Muscle layer of colon (tissue), 2 donors: ENCODE data around the gene PRPF31.
A peak's percentile ranks its signal among the peaks of the same experiment; 100 is the strongest.
"Not testable (repeated sequence)": the region's sequence is repeated elsewhere in the genome, so short reads cannot be mapped to it uniquely, and the experiment has no call there.

ENCODE experiments used
- H3K27ac ChIP-seq: one replicate; pipeline ENCODE4 v1.7.0; 2013; ENCODE audit warnings: low read depth, mild to moderate bottlenecking, low read length, moderate library complexity
- H3K27me3 ChIP-seq, 2 donors: one replicate each; pipeline ENCODE4 v1.7.0; 2013; ENCODE audit warnings: low read length in 2 of 2, mild to moderate bottlenecking in 2 of 2; ENCODE audit not compliant: insufficient read depth in 2 of 2, control insufficient read depth in 1 of 2
- H3K36me3 ChIP-seq: one replicate; pipeline ENCODE4 v1.7.0; 2013; ENCODE audit warnings: mild to moderate bottlenecking, low read length; ENCODE audit not compliant: insufficient read depth
- H3K4me1 ChIP-seq: one replicate; pipeline ENCODE4 v1.7.0; 2013; ENCODE audit warnings: mild to moderate bottlenecking, low read length; ENCODE audit not compliant: insufficient read depth
- H3K4me3 ChIP-seq, 2 donors: one replicate each; pipeline ENCODE4 v1.7.0; 2013; ENCODE audit warnings: low read length in 2 of 2, low read depth in 1 of 2, mild to moderate bottlenecking in 1 of 2, moderate library complexity in 1 of 2
- H3K9ac ChIP-seq: one replicate; pipeline ENCODE4 v1.7.0; 2013; ENCODE audit warnings: low read length
- H3K9me3 ChIP-seq: one replicate; pipeline ENCODE4 v1.7.0; 2013; ENCODE audit warnings: mild to moderate bottlenecking, low read length
- donor health status: abdominal sarcoma.
- donor health status: Adenocarcinoma of cecum.

The PRPF31 gene

GRCh38 chr19:54096617-54097106 lies 18.9 kb upstream of the PRPF31 start:
- H3K4me3 ChIP-seq = peak overlapping the region in 1 of 2 donors; percentile 11
- no peaks in the 10 kb centered on the region for H3K4me1 ChIP-seq
- no peaks in the 10 kb centered on the region for H3K36me3 ChIP-seq
- peaks cover 0 to 23% of the 10 kb centered on the region in 2 donors for H3K27me3 ChIP-seq
- no peak overlapping the region for H3K27ac ChIP-seq
- H3K9me3 ChIP-seq = no peaks in the 10 kb centered on the region
- no peak overlapping the region for H3K9ac ChIP-seq

GRCh38 chr19:54099190-54099902 lies 16.2 kb upstream of the PRPF31 start:
- H3K4me1 ChIP-seq = peaks cover 6% of the 10 kb centered on the region
- peaks cover 0 to 23% of the 10 kb centered on the region in 2 donors for H3K27me3 ChIP-seq
- no peak overlapping the region for H3K4me3 ChIP-seq
- H3K27ac ChIP-seq = no peak overlapping the region
- H3K9ac ChIP-seq = no peak overlapping the region
- no peaks in the 10 kb centered on the region for H3K36me3 ChIP-seq
- H3K9me3 ChIP-seq = no peaks in the 10 kb centered on the region

GRCh38 chr19:54099903-54100255 lies 15.7 kb upstream of the PRPF31 start:
- not testable (repeated sequence) for H3K4me1 ChIP-seq, H3K27ac ChIP-seq, H3K9ac ChIP-seq, H3K9me3 ChIP-seq, H3K4me3 ChIP-seq, H3K36me3 ChIP-seq
- H3K27me3 ChIP-seq = peaks cover 0 to 21% of the 10 kb centered on the region in 2 donors

GRCh38 chr19:54100561-54100960 lies 15.0 kb upstream of the PRPF31 start, which contains the start of gene OSCAR:
TSS of gene OSCAR (minus strand) at chr19:54100803. CDS start at chr19:54100792, 11 bp downstream.
- H3K36me3 ChIP-seq = no peaks in the 10 kb centered on the region
- no peak within 1 kb of the TSS for H3K4me3 ChIP-seq
- H3K9ac ChIP-seq = no peak within 1 kb of the TSS
- H3K27ac ChIP-seq = no peak within 1 kb of the TSS
- peaks cover 6% of the 10 kb centered on the region for H3K4me1 ChIP-seq
- no peaks in the 10 kb centered on the region for H3K9me3 ChIP-seq
- H3K27me3 ChIP-seq = peaks cover 0 to 14% of the 10 kb centered on the region in 2 donors

- H3K9me3 ChIP-seq = no peaks in the 10 kb centered on the region
- no peaks in the 10 kb centered on the region for H3K27me3 ChIP-seq
- H3K27ac ChIP-seq = peak within 1 kb of the TSS; percentile 80
- H3K9ac ChIP-seq = peak within 1 kb of the TSS; percentile 78
- peaks cover 11% of the 10 kb centered on the region for H3K36me3 ChIP-seq
- peaks cover 6% of the 10 kb centered on the region for H3K4me1 ChIP-seq
- H3K4me3 ChIP-seq = peak within 1 kb of the TSS; percentile 67 to 89
Measured at GRCh38 chr19:54102421-54103169, 13.0 kb upstream of the PRPF31 start, which contains the start of gene NDUFA3. TSS of gene NDUFA3 (plus strand) at chr19:54102855. CDS start at chr19:54102879, 24 bp downstream.

GRCh38 chr19:54104998-54105715 lies 10.4 kb upstream of the PRPF31 start:
- H3K4me3 ChIP-seq = no peak overlapping the region
- peaks cover 6% of the 10 kb centered on the region for H3K4me1 ChIP-seq
- H3K36me3 ChIP-seq = peaks cover 27% of the 10 kb centered on the region
- H3K9me3 ChIP-seq = no peaks in the 10 kb centered on the region
- H3K27me3 ChIP-seq = no peaks in the 10 kb centered on the region
- no peak overlapping the region for H3K9ac ChIP-seq
- no peak overlapping the region for H3K27ac ChIP-seq

GRCh38 chr19:54105796-54106195 lies 9.8 kb upstream of the PRPF31 start:
- Histone ChIP-seq H3K4me3 (no peak overlapping the region), H3K9me3 (no peaks in the 10 kb centered on the region), H3K27ac (no peak overlapping the region), H3K4me1 (peaks cover 6% of the 10 kb centered on the region), H3K9ac (no peak overlapping the region), H3K27me3 (no peaks in the 10 kb centered on the region), H3K36me3 (peaks cover 32% of the 10 kb centered on the region)

GRCh38 chr19:54106716-54107115 lies 8.8 kb upstream of the PRPF31 start:
- Histone ChIP-seq H3K4me3 (no peak overlapping the region), H3K4me1 (peaks cover 6% of the 10 kb centered on the region), H3K36me3 (peaks cover 36% of the 10 kb centered on the region), H3K9me3 (no peaks in the 10 kb centered on the region), H3K27ac (no peak overlapping the region), H3K9ac (no peak overlapping the region), H3K27me3 (no peaks in the 10 kb centered on the region)

GRCh38 chr19:54107876-54108490 lies 7.6 kb upstream of the PRPF31 start:
- Histone ChIP-seq H3K36me3 (peaks cover 36% of the 10 kb centered on the region), H3K9ac (no peak overlapping the region), H3K27ac (no peak overlapping the region), H3K4me1 (no peaks in the 10 kb centered on the region), H3K27me3 (no peaks in the 10 kb centered on the region), H3K4me3 (no peak overlapping the region), H3K9me3 (no peaks in the 10 kb centered on the region)

GRCh38 chr19:54108496-54108895 lies 7.1 kb upstream of the PRPF31 start:
- Histone ChIP-seq H3K27ac (no peak overlapping the region), H3K27me3 (no peaks in the 10 kb centered on the region), H3K4me3 (no peak overlapping the region), H3K9ac (no peak overlapping the region), H3K36me3 (peaks cover 36% of the 10 kb centered on the region), H3K9me3 (no peaks in the 10 kb centered on the region), H3K4me1 (no peaks in the 10 kb centered on the region)

- Histone ChIP-seq H3K27ac (no peak overlapping the region), H3K36me3 (peaks cover 36% of the 10 kb centered on the region), H3K9ac (no peak overlapping the region), H3K27me3 (no peaks in the 10 kb centered on the region), H3K4me3 (no peak overlapping the region), H3K9me3 (no peaks in the 10 kb centered on the region), H3K4me1 (peaks cover 9% of the 10 kb centered on the region)
Measured at GRCh38 chr19:54109651-54110050, 5.9 kb upstream of the PRPF31 start.
